H4 (cell line): ENCODE results near the gene PPTC7. TPM values are rescaled to one million over a fixed set of nuclear protein-coding genes. Genes with fewer than 3 reads are reported as not detected.
"Not testable (repeated sequence)": the region's sequence is repeated elsewhere in the genome, so short reads cannot be mapped to it uniquely, and the experiment has no call there.

Source experiments
- DNase-seq: peaks from one replicate; pipeline ENCODE4 v3.0.0-alpha.2; 2015; ENCODE audit warnings: low spot score
- total RNA-seq: library from RNA; depleted of rRNA; stranded (reverse); fragments of >200 nt; shearing (Covaris generic); gene quantifications from 2 replicates; pipeline ENCODE4 v1.2.3, GENCODE V29; 2014; rRNA removed

PPTC7 gene
- total RNA-seq = 3.6 and 3.7 TPM in 2 replicates

DNA sequence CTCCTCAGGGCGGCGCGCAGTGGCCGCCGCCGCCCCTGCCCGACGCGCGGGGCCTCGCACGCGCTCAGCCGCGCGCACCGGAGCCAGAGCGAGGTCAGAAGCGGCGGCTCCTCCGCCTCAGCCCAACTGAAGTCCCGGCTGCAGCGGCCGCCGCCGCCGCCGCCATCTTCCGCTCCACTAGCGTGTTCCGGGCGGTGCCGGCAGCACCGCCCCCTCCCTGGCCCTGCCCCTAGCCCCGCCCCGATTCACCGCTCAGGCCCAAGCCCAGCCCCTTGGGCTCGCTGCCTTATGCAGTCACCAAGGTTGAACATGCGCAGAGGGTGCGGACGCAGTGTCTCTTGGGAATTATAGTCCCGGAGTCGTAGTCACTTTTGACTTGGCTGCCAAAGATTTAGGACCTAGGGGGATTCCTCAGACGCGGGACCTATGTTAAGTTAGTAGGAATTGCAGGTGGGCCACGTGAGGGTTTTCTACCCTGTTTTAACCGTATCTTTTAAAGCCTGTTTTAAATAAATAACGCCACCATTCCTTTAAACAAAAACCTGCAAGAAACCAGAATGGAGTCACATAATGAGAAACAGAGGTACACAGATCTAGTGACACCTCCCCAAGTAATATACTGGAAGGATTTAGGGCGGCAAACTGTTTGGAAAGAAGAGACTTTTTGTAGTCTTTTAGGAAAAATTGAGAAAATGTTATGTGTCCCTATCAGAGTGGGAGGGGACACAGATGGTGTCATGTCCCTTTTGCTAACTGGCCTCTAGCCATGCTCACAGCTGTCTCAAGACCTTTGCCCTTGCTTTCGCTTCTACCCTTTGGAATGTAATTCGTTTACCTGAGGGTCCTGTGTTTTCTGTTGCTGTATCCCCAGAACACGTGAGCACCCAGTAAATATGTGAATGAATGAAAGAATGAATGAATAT is at the start of gene PPTC7:
Gene PPTC7, minus strand, starts transcription at position 182 of the 923 bp plus-strand sequence. CDS start 287 bp downstream, outside the sequence.
- peak; percentile 92 for DNase-seq

GRCh38 chr12:110627500-110628195 is 44.5 kb upstream of the PPTC7 start:
- DNase-seq = no peak

DNA sequence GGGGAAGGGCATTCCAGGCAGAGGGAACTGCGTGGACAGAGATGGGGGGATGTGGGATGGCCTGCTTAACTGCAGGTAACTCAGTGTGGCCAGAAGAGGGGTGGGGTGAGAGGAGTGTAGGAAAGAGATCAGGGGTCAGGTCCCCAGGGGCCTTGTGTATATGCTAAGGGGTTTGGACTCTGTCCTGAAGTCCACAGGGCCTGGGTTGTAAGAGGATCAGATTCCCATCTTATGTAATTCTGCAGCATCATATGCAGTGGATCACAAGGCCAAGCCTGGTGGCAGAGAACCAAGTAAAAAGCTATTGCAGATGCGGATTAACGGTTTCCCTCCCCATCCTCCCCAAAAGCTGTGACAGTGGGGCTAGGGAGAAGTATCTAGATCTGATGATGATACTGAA is 39.5 kb upstream of the PPTC7 start:
- DNase-seq = no peak

DNA sequence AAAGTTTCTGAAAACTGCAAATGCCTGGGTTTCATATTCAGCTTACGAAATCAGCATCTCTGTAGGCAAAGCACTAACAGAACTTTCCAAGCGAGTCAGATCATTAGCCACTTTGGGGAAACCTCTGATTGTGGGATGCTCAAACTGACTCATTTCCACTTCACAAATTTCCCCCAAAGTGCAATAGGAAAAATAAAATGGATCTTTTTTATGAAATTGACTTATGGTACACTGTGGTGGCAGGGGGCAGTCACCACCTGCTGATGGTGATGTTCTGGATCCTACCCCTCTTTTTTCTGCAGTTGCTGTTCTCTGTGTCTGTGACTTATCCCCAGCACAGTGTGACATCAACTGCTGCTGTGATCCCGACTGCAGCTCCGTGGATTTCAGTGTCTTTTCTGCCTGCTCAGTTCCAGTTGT is 36.4 kb upstream of the PPTC7 start:
- no peak for DNase-seq

- no peak for DNase-seq
Measured at GRCh38 chr12:110616471-110617115, 33.5 kb upstream of the PPTC7 start.

DNA sequence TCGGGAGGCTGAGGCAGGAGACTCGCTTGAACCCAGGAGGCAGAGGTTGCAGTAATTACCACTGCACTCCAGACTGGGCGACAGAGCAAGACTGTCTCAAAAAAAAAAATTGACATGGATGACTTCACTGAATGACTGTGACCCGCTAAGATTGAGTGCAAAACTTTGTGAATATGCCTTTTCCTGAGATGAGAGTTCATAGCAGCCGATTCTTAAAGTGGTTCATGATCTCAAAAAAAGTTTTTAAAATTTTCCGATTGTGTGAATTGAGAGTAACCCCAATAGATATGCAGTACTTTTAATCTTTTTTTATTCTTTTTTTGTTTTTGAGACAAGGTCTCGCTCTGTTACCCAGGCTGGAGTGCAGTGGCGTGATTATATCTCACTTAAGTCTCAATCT is 32.1 kb upstream of the PPTC7 start:
- no peak for DNase-seq

GRCh38 chr12:110613771-110614684 is 30.9 kb upstream of the PPTC7 start, which contains the start of gene TCTN1:
Gene TCTN1 (plus strand): TSS chr12:110614129. CDS start chr12:110614183, 54 bp downstream.
- peak; percentile 91 for DNase-seq

- no peak for DNase-seq
Measured at GRCh38 chr12:110613071-110613770, 30.1 kb upstream of the PPTC7 start.

DNA sequence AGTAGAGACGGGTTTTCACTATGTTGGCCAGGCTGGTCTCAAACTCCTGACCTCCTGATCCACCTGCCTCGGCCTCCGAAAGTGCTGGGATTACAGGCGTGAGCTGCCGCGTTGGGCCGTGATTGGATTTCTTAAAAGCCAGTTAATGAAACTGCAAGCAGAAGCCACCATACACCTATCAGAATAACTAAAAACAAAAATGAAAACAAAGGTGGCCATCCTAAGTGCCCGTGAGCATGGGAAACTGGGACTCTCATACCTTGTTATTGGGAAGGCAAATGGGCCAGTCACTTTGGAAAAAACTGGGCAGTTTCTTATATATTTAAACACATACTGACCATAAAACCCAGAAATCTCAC is 23.1 kb upstream of the PPTC7 start:
- DNase-seq = no peak

DNA sequence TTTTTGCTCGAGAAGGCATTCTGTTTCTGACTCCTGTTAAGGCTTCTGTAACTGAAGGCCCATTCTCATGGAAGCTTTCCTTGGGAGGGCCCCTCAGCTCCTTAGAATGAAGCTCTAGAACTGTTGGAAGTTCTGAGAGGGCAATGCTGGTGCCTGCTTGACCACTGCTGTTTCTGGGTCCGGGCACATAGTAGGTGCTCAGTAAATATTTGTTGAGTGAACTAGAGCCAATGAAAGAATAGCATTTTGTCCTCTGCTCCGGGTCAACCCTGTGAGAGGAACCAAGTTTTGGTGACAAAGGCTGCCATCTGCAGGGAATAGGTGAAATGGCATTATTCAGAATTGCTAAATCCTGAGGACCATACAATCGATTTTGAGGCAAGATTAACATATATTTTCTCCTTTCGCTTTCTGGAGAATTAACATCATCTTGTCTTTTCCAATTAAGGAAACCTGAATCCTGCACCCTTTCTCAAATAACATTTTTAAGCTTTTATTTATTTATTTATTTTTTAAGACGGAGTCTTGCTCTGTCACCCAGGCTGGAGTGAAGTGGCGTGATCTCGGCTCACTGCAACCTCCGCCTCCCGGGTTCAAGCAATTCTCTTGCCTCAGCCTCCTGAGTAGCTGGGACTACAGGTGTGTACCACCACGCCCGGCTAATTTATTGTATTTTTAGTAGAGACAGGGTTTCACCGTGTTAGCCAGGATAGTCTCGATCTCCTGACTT is 19.1 kb upstream of the PPTC7 start:
- DNase-seq = peak; percentile 56

GRCh38 chr12:110600254-110600653 is 17.1 kb upstream of the PPTC7 start:
- DNase-seq = peak; percentile 52

DNA sequence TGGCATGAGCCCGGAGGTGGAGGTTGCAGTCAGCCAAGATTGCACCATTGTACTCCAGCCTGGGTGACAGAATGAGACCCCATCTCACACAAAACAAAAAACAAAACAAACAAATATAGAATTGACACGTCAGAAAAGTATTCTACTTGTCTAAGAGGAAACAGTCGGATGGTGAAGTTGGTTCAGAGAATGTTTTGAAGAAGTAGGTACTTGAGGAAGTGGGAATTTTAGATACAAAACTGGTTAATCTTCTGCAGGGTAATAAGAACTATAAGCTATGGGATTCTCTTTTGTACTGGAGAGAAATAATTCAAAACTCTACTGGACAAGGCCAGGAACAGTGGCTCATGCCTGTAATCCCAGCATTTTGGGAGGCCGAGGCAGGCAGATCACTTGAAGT is 16.2 kb upstream of the PPTC7 start:
- no peak for DNase-seq

GRCh38 chr12:110597885-110598284 is 14.8 kb upstream of the PPTC7 start:
- DNase-seq = no peak

- not testable (repeated sequence) for DNase-seq
Measured at GRCh38 chr12:110592919-110593318, 9.8 kb upstream of the PPTC7 start.

- DNase-seq = no peak
Measured at GRCh38 chr12:110592078-110592477, 9.0 kb upstream of the PPTC7 start.

GRCh38 chr12:110591451-110592051 is 8.4 kb upstream of the PPTC7 start:
- no peak for DNase-seq

DNA sequence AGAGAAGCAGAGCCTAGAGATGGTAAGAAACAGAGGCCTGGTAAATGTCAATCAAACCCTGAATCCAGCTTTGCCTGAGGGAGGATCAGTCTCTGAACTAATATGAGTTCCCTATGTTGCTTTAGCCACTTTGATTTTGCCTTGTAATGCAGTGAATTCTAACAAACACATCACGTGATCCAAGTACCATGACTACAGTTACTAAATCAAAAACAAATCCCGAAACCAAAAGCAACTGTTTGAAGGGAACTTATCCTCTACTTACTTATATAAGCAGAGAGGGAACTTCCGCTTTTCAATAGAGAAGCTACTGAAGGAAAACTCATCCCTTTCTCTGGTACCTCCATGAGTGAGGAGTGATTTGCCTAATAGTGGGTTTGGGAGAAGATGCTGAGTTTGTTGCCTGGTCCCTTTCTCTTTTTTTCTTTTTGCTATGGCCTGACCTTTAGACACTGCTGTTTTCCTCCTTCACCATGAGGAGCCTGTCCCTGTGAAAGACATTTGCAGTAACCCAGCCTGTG is 7.7 kb upstream of the PPTC7 start:
- peak; percentile 25 for DNase-seq

DNA sequence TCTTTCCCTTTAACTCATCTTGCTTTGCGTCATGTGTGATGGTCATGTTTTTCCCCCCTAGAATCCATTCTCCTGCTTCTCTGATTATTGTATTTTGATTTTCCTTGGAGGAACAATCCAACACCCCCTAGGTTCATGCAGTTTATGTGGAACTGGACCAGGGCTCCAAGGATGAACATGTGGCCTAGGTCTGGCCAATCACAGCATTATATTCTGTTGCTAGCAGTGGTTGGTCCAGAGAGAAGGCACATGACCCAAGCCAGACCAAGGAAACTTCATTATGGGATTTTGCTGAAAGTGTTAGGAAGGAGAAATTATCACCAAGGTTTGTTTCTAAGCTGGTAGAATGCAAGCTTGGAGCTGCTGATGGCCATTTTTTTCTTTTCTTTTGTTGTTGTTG is 6.9 kb upstream of the PPTC7 start:
- no peak for DNase-seq

DNA sequence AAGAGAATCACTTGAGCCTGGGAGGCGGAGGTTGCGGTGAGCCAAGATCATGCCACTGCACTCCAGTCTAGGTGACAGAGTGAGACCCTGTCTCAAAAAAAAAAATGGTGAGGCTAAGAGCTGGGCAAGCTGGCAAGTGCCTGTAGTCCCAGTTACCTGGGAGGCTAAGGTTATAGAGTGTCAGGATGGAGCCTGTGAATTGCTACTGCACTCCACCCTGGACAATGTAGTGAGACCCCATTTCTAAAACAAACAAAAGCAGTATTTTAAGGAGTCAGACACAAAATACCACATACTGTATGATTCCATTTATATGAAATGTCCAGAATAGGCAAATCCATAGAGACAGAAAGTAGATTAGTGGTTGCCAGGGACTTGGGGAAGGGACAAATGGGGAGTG is 4.0 kb upstream of the PPTC7 start:
- not testable (repeated sequence) for DNase-seq
